ENCODE data around the gene NMRK2. TPM values are rescaled to one million over a fixed set of nuclear protein-coding genes. Genes with fewer than 3 reads are reported as not detected.

Gene NMRK2
- total RNA-seq, 1 experiment from 2014 or later: not detected

GRCh38 chr19:3907626-3908265 is 25.1 kb upstream of the NMRK2 start:
- no peak overlapping the region for H3K4me2 ChIP-seq (ENCODE audit: low read length)
- no peaks in the 10 kb centered on the region for H3K9me2 ChIP-seq (ENCODE audit: insufficient read depth)
- ATAC-seq (no peak; the same call in 1 of the 2 replicates), DNase-seq (ENCODE audit: low read depth, low spot score) (no peak)
- no peaks in the 10 kb centered on the region for H3K36me3 ChIP-seq (ENCODE audit: control insufficient read depth in 1 of 2, insufficient read depth in 2 of 2, low read length in 2 of 2)
- H3K79me2 ChIP-seq (ENCODE audit: insufficient read depth, low read length): no peaks in the 10 kb centered on the region
- no peak overlapping the region for H3K27ac ChIP-seq (ENCODE audit: low read depth, low read length)
- H3K27me3 ChIP-seq (ENCODE audit: insufficient read depth, low read length): no peaks in the 10 kb centered on the region
- POLR2A ChIA-PET: no interaction called here
- CTCF ChIA-PET: no interaction called here
- no peak overlapping the region for H3K4me3 ChIP-seq (replicated peaks in 1 of 2; ENCODE audit: low read depth in 1 of 2, low read length in 2 of 2)
- H3K4me1 ChIP-seq (ENCODE audit: control insufficient read depth in 1 of 2, insufficient read depth in 2 of 2, low read length in 2 of 2): no peaks in the 10 kb centered on the region
- TF ChIP-seq POLR2AphosphoS5 (IDR thresholded peaks at IDR 0.05; ENCODE audit: low read depth, low read length): no peak
- no peak for TF ChIP-seq YY1 (IDR thresholded peaks at IDR 0.05; ENCODE audit: extremely low read depth, insufficient replicate concordance, low read depth, low read length)
- TF ChIP-seq MAX (IDR thresholded peaks at IDR 0.05): no peak
- no peak for TF ChIP-seq FOSL1 (IDR thresholded peaks at IDR 0.05; ENCODE audit: low read depth)
- TF ChIP-seq JUND (IDR thresholded peaks at IDR 0.05): no peak
- no peak for TF ChIP-seq SP1 (IDR thresholded peaks at IDR 0.05; ENCODE audit: low read depth)
- no peak for TF ChIP-seq EZH2phosphoT487 (IDR thresholded peaks at IDR 0.05; ENCODE audit: borderline replicate concordance)
- no peak for TF ChIP-seq ELF1 (IDR thresholded peaks at IDR 0.05; ENCODE audit: borderline replicate concordance, low read depth)
- TF ChIP-seq SRF (IDR thresholded peaks at IDR 0.05; ENCODE audit: low read depth): no peak
- TF ChIP-seq REST (IDR thresholded peaks at IDR 0.05; ENCODE audit: low read depth): no peak
- TF ChIP-seq ZNF274 (IDR thresholded peaks at IDR 0.05; ENCODE audit: low read depth, low read length): no peak
- RAD21 ChIA-PET (ENCODE audit: low non-redundant PET in 1 of 2, low total read pairs in 2 of 2, uncharacterized antibody in 2 of 2, unreplicated experiment in 2 of 2): no interaction called here
- no peaks in the 10 kb centered on the region for H4K20me1 ChIP-seq (ENCODE audit: insufficient read depth)
- H3K9ac ChIP-seq (ENCODE audit: low read length): no peak overlapping the region
- intact Hi-C loops (cut with micrococcal nuclease): no loop called here
- peaks cover 0 to 6% of the 10 kb centered on the region in 2 experiments; a peak in 1 of 4 replicates for H3K9me3 ChIP-seq (ENCODE audit: control insufficient read depth in 1 of 2, insufficient read depth in 1 of 2, low read depth in 1 of 2, low read length in 2 of 2)
- no TSS peak for BruUV-seq (replicated peaks)
- no peak overlapping the region for H2AFZ ChIP-seq (ENCODE audit: low read depth, low read length, poor library complexity, severe bottlenecking)

All from HCT116 (cell line).